Activated naive CD4-positive, alpha-beta T cell treated with anti-CD3 and anti-CD28 coated beads, Interleukin-2, amount 10 ng/mL, durations not matched to agents 7 days and 5 days (primary cell): Measurements from ENCODE around the gene SGSM2.
A peak's percentile ranks its signal among the peaks of the same experiment; 100 is the strongest.

Source experiments
- CTCF ChIA-PET: fragments of 350-600 bp; sonication (Branson Sonifier 250); formaldehyde crosslinking; loops from one replicate; lab custom pipeline; 2021; ENCODE audit warnings: antibody characterized with exemption; lab: Charles Lee
- DNase-seq: peaks from one replicate; pipeline ENCODE4 v3.0.0-alpha.2; 2020
- H3K27ac Mint-ChIP-seq: one replicate; pipeline ENCODE4 v1.8.0; 2021; ENCODE audit warnings: mild to moderate bottlenecking, moderate library complexity, mixed read lengths
- H3K27me3 Mint-ChIP-seq: one replicate; pipeline ENCODE4 v1.8.0; 2021; ENCODE audit warnings: mild to moderate bottlenecking, mixed read lengths
- H3K36me3 Mint-ChIP-seq: one replicate; pipeline ENCODE4 v1.8.0; 2021; ENCODE audit warnings: mixed read lengths
- H3K4me1 Mint-ChIP-seq: one replicate; pipeline ENCODE4 v1.8.0; 2021; ENCODE audit warnings: mixed read lengths
- H3K4me3 Mint-ChIP-seq: one replicate; pipeline ENCODE4 v1.8.0; 2021; ENCODE audit warnings: mild to moderate bottlenecking, moderate library complexity, mixed read lengths
- H3K9me3 Mint-ChIP-seq: one replicate; pipeline ENCODE4 v1.8.0; 2021; ENCODE audit warnings: mixed read lengths

Gene SGSM2

GRCh38 chr17:2317796-2318195, 19.5 kb upstream of the SGSM2 start:
- no peaks in the 10 kb centered on the region for H3K4me1 Mint-ChIP-seq
- no peak overlapping the region for H3K4me3 Mint-ChIP-seq
- H3K36me3 Mint-ChIP-seq: peaks cover 17% of the 10 kb centered on the region
- DNase-seq: no peak
- H3K27ac Mint-ChIP-seq: no peak overlapping the region
- CTCF ChIA-PET: no interaction called here
- H3K27me3 Mint-ChIP-seq: no peaks in the 10 kb centered on the region
- H3K9me3 Mint-ChIP-seq: no peaks in the 10 kb centered on the region

- no peak for DNase-seq
- Mint-ChIP-seq H3K9me3 (no peaks in the 10 kb centered on the region), H3K4me1 (no peaks in the 10 kb centered on the region), H3K27ac (no peak overlapping the region), H3K27me3 (no peaks in the 10 kb centered on the region), H3K4me3 (no peak overlapping the region), H3K36me3 (peaks cover 30% of the 10 kb centered on the region)
- CTCF ChIA-PET: interaction anchor here (0.6 kb wide), 1 partner anchor 61 kb away, joined by 4 read pairs; no protein-coding TSS in a partner anchor
These were observed 18.2 kb upstream of the SGSM2 start for GRCh38 chr17:2319051-2319450.

GRCh38 chr17:2321399-2321798, 15.9 kb upstream of the SGSM2 start:
- no peak overlapping the region for H3K4me3 Mint-ChIP-seq
- no peak overlapping the region for H3K27ac Mint-ChIP-seq
- H3K4me1 Mint-ChIP-seq: peaks cover 2% of the 10 kb centered on the region
- H3K36me3 Mint-ChIP-seq: peaks cover 40% of the 10 kb centered on the region
- no peak for DNase-seq
- no peaks in the 10 kb centered on the region for H3K9me3 Mint-ChIP-seq
- no peaks in the 10 kb centered on the region for H3K27me3 Mint-ChIP-seq
- CTCF ChIA-PET: no interaction called here

GRCh38 chr17:2323629-2324314, 13.5 kb upstream of the SGSM2 start:
- peaks cover 2% of the 10 kb centered on the region for H3K4me1 Mint-ChIP-seq
- no peak overlapping the region for H3K27ac Mint-ChIP-seq
- no peaks in the 10 kb centered on the region for H3K9me3 Mint-ChIP-seq
- no peak for DNase-seq
- peaks cover 42% of the 10 kb centered on the region for H3K36me3 Mint-ChIP-seq
- no peaks in the 10 kb centered on the region for H3K27me3 Mint-ChIP-seq
- CTCF ChIA-PET: no interaction called here
- H3K4me3 Mint-ChIP-seq: no peak overlapping the region

- Mint-ChIP-seq H3K4me1 (peaks cover 25% of the 10 kb centered on the region), H3K9me3 (no peaks in the 10 kb centered on the region), H3K27me3 (no peaks in the 10 kb centered on the region), H3K4me3 (no peak overlapping the region), H3K27ac (no peak overlapping the region), H3K36me3 (peaks cover 29% of the 10 kb centered on the region)
- CTCF ChIA-PET: interaction anchor here (2.4 kb wide), 1 partner anchor 22 kb away, joined by 8 read pairs; no protein-coding TSS in a partner anchor
- no peak for DNase-seq
These were observed 6.0 kb upstream of the SGSM2 start for GRCh38 chr17:2331303-2331702.

GRCh38 chr17:2335726-2336214, 1.5 kb upstream of the SGSM2 start:
- Mint-ChIP-seq H3K4me3 (peak overlapping the region; percentile 97), H3K27ac (peak overlapping the region; percentile 96), H3K36me3 (peaks cover 10% of the 10 kb centered on the region), H3K9me3 (no peaks in the 10 kb centered on the region), H3K4me1 (peaks cover 33% of the 10 kb centered on the region), H3K27me3 (no peaks in the 10 kb centered on the region)
- CTCF ChIA-PET: interaction anchor here (1.0 to 2.8 kb wide), 8 partner anchors 12 to 615 kb away, joined by 3 to 15 read pairs (median 4); partner anchors contain the start of gene HIC1
- DNase-seq: peak; percentile 27

- Mint-ChIP-seq H3K9me3 (no peaks in the 10 kb centered on the region), H3K27me3 (no peaks in the 10 kb centered on the region), H3K36me3 (peaks cover 10% of the 10 kb centered on the region), H3K4me1 (peaks cover 33% of the 10 kb centered on the region), H3K27ac (peak within 1 kb of the TSS; percentile 96), H3K4me3 (peak within 1 kb of the TSS; percentile 97)
- DNase-seq: peak; percentile 94
- CTCF ChIA-PET: interaction anchor here (1.0 to 2.8 kb wide), 8 partner anchors 12 to 615 kb away, joined by 3 to 15 read pairs (median 4); partner anchors contain the start of gene HIC1
These were observed 968 bp upstream of the SGSM2 start, which contains the start of gene TSR1 for GRCh38 chr17:2336215-2336851. TSR1 (minus strand) TSS chr17:2336457; CDS start chr17:2336427, 30 bp downstream.

GRCh38 chr17:2337544-2338314, 428 bp downstream of the SGSM2 start:
- peak overlapping the region; percentile 97 for H3K4me3 Mint-ChIP-seq
- H3K4me1 Mint-ChIP-seq: peaks cover 36% of the 10 kb centered on the region
- DNase-seq: peak; percentile 71
- H3K27ac Mint-ChIP-seq: peak overlapping the region; percentile 96
- H3K9me3 Mint-ChIP-seq: no peaks in the 10 kb centered on the region
- no peaks in the 10 kb centered on the region for H3K27me3 Mint-ChIP-seq
- peaks cover 13% of the 10 kb centered on the region for H3K36me3 Mint-ChIP-seq
- CTCF ChIA-PET: interaction anchor here (0.5 to 1.8 kb wide), 5 partner anchors 13 to 540 kb away, joined by 3 to 8 read pairs (median 4); partner anchors contain the start of gene HIC1

- CTCF ChIA-PET: interaction anchor here (0.5 to 1.8 kb wide), 5 partner anchors 13 to 540 kb away, joined by 3 to 8 read pairs (median 4); partner anchors contain the start of gene HIC1
These were observed 985 bp downstream of the SGSM2 start for GRCh38 chr17:2338315-2338657.

GRCh38 chr17:2343421-2343820, 6.1 kb downstream of the SGSM2 start:
- peaks cover 11% of the 10 kb centered on the region for H3K36me3 Mint-ChIP-seq
- H3K4me3 Mint-ChIP-seq: no peak overlapping the region
- CTCF ChIA-PET: no interaction called here
- H3K9me3 Mint-ChIP-seq: no peaks in the 10 kb centered on the region
- DNase-seq: no peak
- H3K4me1 Mint-ChIP-seq: peaks cover 16% of the 10 kb centered on the region
- no peak overlapping the region for H3K27ac Mint-ChIP-seq
- no peaks in the 10 kb centered on the region for H3K27me3 Mint-ChIP-seq

More at GRCh38 chr17:2338315-2338657, 985 bp downstream of the SGSM2 start:
- H3K9me3 Mint-ChIP-seq: no peaks in the 10 kb centered on the region
- peak overlapping the region; percentile 70 for H3K4me3 Mint-ChIP-seq
- peaks cover 41% of the 10 kb centered on the region for H3K4me1 Mint-ChIP-seq
- peak overlapping the region; percentile 58 for H3K27ac Mint-ChIP-seq
- H3K36me3 Mint-ChIP-seq: peaks cover 14% of the 10 kb centered on the region
- H3K27me3 Mint-ChIP-seq: no peaks in the 10 kb centered on the region
- DNase-seq: peak; percentile 27

- Mint-ChIP-seq H3K27ac (no peak overlapping the region), H3K36me3 (peaks cover 11% of the 10 kb centered on the region), H3K4me3 (no peak overlapping the region), H3K27me3 (no peaks in the 10 kb centered on the region), H3K9me3 (no peaks in the 10 kb centered on the region), H3K4me1 (peaks cover 13% of the 10 kb centered on the region)
- DNase-seq: no peak
- CTCF ChIA-PET: interaction anchor here (1.2 kb wide), 1 partner anchor 8 kb away, joined by 3 read pairs; no protein-coding TSS in a partner anchor
These were observed 7.2 kb downstream of the SGSM2 start for GRCh38 chr17:2344528-2344927.

- Mint-ChIP-seq H3K27me3 (no peaks in the 10 kb centered on the region), H3K4me1 (peaks cover 11% of the 10 kb centered on the region), H3K4me3 (no peak overlapping the region), H3K36me3 (peaks cover 11% of the 10 kb centered on the region), H3K27ac (no peak overlapping the region), H3K9me3 (no peaks in the 10 kb centered on the region)
- DNase-seq: no peak
- CTCF ChIA-PET: no interaction called here
These were observed 9.2 kb downstream of the SGSM2 start for GRCh38 chr17:2346475-2346874.

GRCh38 chr17:2347805-2348685, 10.7 kb downstream of the SGSM2 start:
- H3K36me3 Mint-ChIP-seq: peaks cover 8% of the 10 kb centered on the region
- peaks cover 13% of the 10 kb centered on the region for H3K4me1 Mint-ChIP-seq
- H3K27ac Mint-ChIP-seq: no peak overlapping the region
- no peaks in the 10 kb centered on the region for H3K9me3 Mint-ChIP-seq
- H3K4me3 Mint-ChIP-seq: no peak overlapping the region
- H3K27me3 Mint-ChIP-seq: no peaks in the 10 kb centered on the region
- DNase-seq: no peak
- CTCF ChIA-PET: interaction anchor here (0.8 kb wide), 1 partner anchor 12 kb away, joined by 3 read pairs; the partner anchor contains the start of gene TSR1
